ENCODE results near the gene BCCIP.

Gene BCCIP

DNA sequence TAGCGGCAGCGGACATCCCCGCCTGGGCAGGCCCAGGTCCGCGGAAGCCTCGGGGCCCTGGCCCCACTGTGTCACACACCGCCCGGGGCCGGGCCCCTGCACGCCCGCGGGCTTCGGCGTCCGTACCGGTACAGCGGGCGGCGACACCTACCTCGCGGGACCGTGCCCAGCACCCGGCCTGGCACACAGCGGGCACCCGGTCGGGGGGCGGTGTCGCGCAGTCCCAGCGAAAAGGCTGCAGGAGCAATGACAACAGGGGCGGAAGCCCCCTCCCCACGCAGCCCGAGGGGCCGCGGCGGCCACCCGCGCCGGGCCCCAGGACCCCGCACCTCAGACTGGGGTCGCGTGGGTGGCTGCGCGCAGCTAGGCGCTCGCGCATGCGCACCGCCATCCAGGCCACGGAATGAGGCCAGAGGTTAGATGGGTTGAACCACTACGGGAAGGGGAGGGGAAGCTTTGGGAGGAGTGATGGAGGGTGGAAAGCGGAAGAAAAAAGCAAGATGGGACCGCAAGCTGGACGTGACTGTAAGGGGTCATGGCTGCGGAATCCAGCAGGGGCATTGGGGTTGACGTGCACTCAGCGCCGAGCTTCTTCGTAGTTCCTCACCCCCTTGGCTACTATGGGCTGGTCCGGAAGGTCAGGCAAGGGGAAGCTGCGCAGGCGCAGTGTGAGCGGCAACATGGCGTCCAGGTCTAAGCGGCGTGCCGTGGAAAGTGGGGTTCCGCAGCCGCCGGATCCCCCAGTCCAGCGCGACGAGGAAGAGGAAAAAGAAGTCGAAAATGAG is at the start of gene BCCIP, which contains the start of gene UROS:
BCCIP (plus strand) TSS at position 669 of the 785 bp plus-strand sequence; CDS start at position 681, 12 bp downstream.
UROS (minus strand) TSS at position 381 of the 785 bp plus-strand sequence. CDS start 6,759 bp downstream, outside the sequence.
- DNase-seq = peak; percentile 89

DNA sequence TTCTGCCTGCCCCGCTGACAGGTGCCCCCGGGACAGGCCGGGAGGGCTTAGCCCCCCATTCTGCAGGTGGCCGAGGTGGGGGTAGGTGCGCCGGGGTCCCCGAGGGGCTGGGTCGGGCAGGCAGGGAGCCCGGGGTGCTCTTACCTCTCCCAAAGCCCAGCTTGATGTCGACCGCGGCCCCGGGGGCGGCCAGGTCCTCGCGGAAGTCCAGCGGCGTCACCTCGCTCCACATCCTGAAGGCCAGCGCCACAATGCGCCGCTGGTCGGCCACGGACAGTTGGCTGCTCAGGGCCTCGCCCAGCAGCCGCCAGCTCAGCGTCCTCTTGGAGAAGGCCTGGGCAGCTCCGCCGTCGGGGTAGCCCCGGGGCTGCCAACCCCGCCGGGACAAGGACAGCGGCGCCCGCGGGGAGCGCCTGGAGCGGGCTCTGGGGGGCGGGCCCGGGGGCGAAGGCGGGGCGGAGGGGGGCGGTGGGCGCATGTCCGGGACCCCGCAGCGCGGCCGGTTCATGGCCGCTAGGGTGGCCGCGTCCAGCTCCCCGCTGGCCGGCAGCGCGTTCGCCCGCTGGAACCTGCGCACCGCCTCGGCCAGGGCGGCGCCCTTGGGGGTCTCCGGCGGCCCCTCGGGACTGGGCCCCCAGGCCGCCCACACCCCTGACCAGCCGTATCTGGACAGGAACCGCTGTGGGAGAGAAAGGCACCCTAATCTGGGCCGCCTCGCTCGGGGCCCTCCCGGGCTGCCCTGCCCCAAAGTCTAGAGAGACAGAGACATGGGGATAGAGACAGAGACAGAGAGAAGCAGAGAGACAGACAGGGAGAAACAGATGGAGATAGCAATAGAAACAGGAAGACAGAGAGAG is 49.4 kb upstream of the BCCIP start:
- no peak for DNase-seq

GRCh38 chr10:125774581-125775191 is 48.7 kb upstream of the BCCIP start:
- DNase-seq = no peak

DNA sequence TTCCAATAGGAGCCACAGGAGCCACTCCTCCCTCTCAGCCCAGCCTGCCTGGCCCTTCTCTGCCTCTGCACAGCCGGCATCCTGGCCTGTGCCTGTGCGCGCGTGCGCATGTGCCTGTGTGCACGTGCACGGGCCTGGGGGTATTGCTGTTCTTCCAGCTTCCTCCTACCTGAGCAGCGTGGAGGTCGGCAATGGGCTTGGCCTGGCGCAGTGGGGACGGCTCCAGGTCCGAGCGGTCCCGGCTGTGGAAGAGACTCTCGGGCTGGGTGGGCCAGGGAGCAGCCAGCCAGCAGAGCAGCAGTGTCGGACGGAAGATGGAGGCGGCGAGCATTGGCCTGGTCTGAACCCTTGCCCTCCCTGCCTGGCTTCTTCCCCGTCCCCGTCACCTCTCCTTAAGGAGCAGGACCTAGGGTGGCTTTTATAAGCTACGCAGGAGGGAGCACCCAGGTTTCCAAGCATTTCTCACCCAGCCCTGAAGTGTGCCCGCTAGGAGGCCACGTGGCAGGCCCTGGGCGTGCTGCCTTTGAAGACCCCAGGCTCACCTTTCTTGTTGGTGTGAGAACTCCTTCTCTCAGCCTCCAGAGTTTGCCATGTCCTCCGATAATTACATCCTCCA is 47.7 kb upstream of the BCCIP start, which contains the start of gene MMP21:
MMP21 (minus strand) TSS at position 331 of the 616 bp plus-strand sequence; CDS start at position 331, 0 bp downstream.
- no peak for DNase-seq

DNA sequence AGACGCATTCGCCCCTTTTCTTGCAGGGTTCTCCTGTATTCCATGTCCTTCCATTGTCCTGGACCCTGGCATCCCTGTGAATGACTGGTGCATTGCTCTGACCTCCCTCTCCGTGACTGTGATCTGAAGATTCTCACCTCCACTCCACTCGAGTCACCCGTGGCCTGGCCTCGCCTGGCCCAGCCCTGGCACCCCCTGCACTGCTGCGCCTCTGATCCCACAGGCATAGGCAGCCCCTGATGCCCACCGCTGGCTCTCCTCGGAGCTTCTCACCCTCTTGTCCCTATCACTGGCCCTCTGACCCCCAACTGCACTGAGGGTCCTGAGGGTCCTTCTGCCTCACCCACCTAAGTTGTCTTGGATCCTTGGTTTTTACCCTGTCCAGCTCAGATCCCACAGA is 45.5 kb upstream of the BCCIP start:
- no peak for DNase-seq

- DNase-seq = no peak
Observed at GRCh38 chr10:125778556-125778955, 44.8 kb upstream of the BCCIP start.

DNA sequence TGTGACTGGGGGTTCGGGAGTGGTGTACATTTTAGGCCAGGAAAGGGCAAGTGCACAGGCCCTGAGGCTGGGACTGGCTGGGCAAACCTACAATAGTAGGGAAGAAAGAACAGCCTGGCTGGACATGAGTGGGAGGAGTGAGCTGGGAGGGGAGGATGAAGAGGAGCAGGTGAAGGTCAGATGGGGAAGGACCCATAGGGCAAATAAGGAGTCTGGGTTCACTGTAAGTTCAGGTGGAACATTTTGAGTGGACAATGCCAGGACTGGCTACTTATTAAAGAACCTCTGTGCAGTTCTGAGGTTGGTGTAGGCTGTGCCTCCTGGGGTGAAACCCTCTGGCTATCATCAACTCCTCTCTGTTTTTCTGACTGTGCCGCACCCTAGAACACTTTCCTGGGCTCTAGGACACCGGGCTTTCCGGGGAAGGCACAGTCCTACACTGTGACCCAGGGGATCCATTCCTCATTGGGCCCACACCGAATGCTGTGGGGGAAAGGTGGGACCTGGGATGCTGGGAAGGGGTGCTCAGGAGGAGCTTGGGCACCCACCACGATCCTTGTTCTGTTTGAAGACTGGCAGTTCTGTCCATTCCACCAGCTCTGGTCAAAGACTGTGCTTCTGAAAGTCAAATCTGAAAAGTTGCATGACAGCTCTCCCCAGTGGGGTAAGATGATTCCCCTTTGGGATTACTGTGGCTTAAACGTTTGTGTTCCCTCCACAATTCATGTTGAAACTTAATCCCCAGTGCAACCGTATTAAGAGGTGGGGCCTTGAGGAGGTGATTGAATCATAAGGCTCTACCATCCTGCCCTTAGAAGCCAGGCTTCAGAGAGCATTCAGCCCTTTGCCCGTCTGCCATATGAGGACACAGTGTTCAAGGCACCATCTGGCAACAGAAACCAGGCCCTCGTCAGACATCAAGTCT is 43.7 kb upstream of the BCCIP start:
- no peak for DNase-seq

GRCh38 chr10:125781374-125781773 is 42.0 kb upstream of the BCCIP start:
- no peak for DNase-seq

GRCh38 chr10:125782054-125782453 is 41.3 kb upstream of the BCCIP start:
- DNase-seq = no peak

- DNase-seq = no peak
Observed at GRCh38 chr10:125782616-125783015, 40.7 kb upstream of the BCCIP start.

DNA sequence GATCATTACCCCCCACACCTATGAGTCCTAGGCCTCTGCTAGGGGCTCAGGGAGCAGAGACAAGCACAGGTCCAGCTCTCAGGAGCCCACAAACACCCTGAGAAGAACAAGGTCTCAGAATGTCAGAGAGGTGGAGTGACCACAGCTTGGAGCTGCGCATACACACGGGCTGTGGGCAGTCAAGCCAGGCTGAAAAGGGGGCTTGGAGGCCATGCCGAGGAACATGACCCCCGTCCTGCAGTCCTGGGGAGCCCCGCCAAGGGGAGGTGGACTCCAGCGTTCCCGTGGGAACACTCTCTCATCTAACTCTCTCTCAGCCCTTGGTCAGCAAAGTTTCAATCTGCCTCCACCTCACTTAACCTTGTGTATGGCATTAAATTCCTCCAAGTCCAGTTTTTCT is 39.9 kb upstream of the BCCIP start:
- DNase-seq = no peak

DNA sequence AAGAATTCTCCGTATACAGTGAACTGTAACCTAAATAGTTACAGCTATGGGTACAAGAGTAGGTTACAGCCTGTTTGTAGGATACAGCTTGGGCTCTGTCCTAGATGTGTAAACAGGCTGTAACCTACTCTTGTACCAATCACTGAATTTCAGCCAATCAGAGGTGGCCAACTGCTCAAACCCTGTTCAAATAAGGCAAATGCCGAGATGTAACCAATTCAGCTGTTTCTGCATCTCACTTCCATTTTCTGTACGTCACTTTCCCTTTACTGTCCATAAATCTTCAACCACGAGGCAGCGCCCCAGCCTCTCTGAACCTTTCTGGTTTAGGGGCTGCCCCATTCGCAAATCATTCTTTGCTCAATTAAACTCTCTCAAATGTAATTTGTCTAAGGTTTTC is 39.4 kb upstream of the BCCIP start:
- no peak for DNase-seq

- no peak for DNase-seq
Observed at GRCh38 chr10:125785791-125786190, 37.6 kb upstream of the BCCIP start.

GRCh38 chr10:125788156-125789034 is 35.0 kb upstream of the BCCIP start:
- DNase-seq = no peak

- DNase-seq = no peak
Observed at GRCh38 chr10:125792342-125793300, 30.7 kb upstream of the BCCIP start.

GRCh38 chr10:125795128-125795527 is 28.2 kb upstream of the BCCIP start:
- no peak for DNase-seq

- no peak for DNase-seq
Observed at GRCh38 chr10:125795637-125796190, 27.6 kb upstream of the BCCIP start.

DNA sequence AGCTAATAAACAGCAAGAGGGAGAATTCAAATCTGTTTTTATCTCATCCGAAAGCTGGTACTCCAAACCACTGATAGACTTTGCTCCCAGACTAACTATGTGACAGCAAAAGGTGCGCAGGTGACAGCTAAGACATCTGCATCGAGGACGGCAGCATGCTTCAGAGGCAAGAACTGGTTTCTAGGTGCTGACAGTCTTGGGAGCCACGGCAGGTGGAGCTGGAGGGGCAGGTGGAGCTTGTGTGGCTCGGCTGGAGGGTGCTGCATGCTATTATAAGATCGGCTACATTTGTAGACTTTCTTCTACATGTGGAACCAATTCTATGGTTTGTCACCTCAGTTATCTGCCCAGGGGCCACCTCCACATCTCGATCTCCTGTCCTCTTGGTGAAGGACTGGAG is 25.9 kb upstream of the BCCIP start:
- no peak for DNase-seq
